Pulmonary artery endothelial cell (primary cell): ENCODE data around the gene C1orf141. TPM values are rescaled to one million over a fixed set of nuclear protein-coding genes. Genes with fewer than 3 reads are reported as not detected.
"Not testable (repeated sequence)": the region's sequence is repeated elsewhere in the genome, so short reads cannot be mapped to it uniquely, and the experiment has no call there.

Experiments used
- DNase-seq: peaks from one replicate; pipeline ENCODE4 v3.0.0-alpha.2; 2011; ENCODE audit warnings: low read depth, low spot score
- total RNA-seq: library from RNA; depleted of rRNA; stranded (reverse); fragments of >200 nt; gene quantifications from 2 replicates; pipeline ENCODE4 v1.2.3, GENCODE V29; 2014

Gene C1orf141
- total RNA-seq, 1 donor from 2014 or later = not detected

GRCh38 chr1:67088440-67088839 is 46.3 kb downstream of the C1orf141 start:
- DNase-seq = no peak

GRCh38 chr1:67085326-67085725 is 49.4 kb downstream of the C1orf141 start:
- no peak for DNase-seq

GRCh38 chr1:67084765-67085318 is 49.9 kb downstream of the C1orf141 start:
- DNase-seq = no peak

GRCh38 chr1:67078291-67078690 is 56.5 kb downstream of the C1orf141 start:
- DNase-seq = no peak

- DNase-seq = no peak
These were observed 57.2 kb downstream of the C1orf141 start for GRCh38 chr1:67077593-67077992.

- DNase-seq = no peak
These were observed 62.0 kb downstream of the C1orf141 start for GRCh38 chr1:67072749-67073148.

GRCh38 chr1:67067655-67068054 is 67.1 kb downstream of the C1orf141 start:
- DNase-seq = not testable (repeated sequence)

- DNase-seq = no peak
These were observed 72.4 kb downstream of the C1orf141 start for GRCh38 chr1:67062412-67062811.

GRCh38 chr1:67061266-67061665 is 73.5 kb downstream of the C1orf141 start:
- DNase-seq = no peak

- no peak for DNase-seq
These were observed 74.0 kb downstream of the C1orf141 start for GRCh38 chr1:67060811-67061218.

- no peak for DNase-seq
These were observed 75.4 kb downstream of the C1orf141 start for GRCh38 chr1:67059346-67059745.

GRCh38 chr1:67058761-67059160 is 76.0 kb downstream of the C1orf141 start:
- no peak for DNase-seq

GRCh38 chr1:67058242-67058641 is 76.5 kb downstream of the C1orf141 start:
- no peak for DNase-seq

- no peak for DNase-seq
These were observed 80.7 kb downstream of the C1orf141 start, which contains the start of gene SLC35D1 for GRCh38 chr1:67053785-67054772. TSS of gene SLC35D1 (minus strand) at chr1:67054148. CDS start at chr1:67054013, 135 bp downstream.

- no peak for DNase-seq
These were observed 81.3 kb downstream of the C1orf141 start for GRCh38 chr1:67053535-67053784.

- DNase-seq = no peak
These were observed 81.8 kb downstream of the C1orf141 start for GRCh38 chr1:67052741-67053534.

- DNase-seq = no peak
These were observed 83.6 kb downstream of the C1orf141 start for GRCh38 chr1:67051196-67051595.

GRCh38 chr1:67044631-67045270 is 90.0 kb downstream of the C1orf141 start:
- DNase-seq = no peak

- DNase-seq = no peak
These were observed 91.4 kb downstream of the C1orf141 start for GRCh38 chr1:67043366-67043765.
